GM18517 (cell line): ENCODE measurements around the gene DOCK2.
"Not testable (repeated sequence)": the region's sequence is repeated elsewhere in the genome, so short reads cannot be mapped to it uniquely, and the experiment has no call there.

ENCODE experiments used
- ATAC-seq: cut with Tn5 transposase; IDR thresholded peaks from one replicate; pipeline ENCODE4 v1.9.1; 2021; ENCODE audit warnings: mild to moderate bottlenecking, moderate library complexity; ENCODE audit not compliant: unreplicated experiment

The DOCK2 gene

DNA sequence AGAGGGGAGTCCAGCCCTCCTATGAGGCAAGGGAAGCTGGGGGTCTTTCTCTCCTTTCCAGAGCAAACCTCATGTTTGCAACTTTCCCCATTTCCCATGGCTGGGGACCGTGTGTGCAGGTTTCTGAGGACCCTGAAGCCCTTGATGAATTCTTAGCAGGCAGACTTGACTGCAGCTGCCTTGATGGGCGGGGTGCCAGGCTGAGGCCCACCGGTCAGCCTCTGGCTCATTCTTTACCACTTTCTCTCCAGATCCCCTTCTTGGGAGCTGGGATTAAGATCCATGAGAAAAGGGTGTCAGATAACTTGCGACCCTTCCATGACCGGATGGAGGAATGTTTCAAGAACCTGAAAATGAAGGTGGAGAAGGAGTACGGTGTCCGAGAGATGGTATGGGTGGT lies 438.6 kb downstream of the DOCK2 start:
- no peak for ATAC-seq

DNA sequence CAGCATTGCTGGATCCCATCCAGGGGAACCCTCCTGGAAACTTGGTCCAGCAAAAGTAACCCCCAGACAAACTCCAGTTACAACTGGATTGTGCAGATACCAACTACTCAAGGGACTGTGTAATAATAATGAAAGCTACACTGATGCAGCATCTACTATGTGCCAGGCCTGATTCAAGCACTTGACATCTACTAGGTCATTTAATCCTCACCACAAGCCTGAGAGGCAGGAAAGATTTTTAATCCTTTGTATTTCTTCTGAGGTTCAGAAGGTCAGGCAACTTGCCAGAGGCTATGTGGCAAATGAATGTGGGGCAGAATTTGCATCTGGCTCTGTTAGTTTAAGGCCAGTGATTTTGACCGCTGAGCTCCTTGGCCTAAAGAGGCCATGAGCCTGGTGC lies 439.1 kb downstream of the DOCK2 start:
- no peak for ATAC-seq

DNA sequence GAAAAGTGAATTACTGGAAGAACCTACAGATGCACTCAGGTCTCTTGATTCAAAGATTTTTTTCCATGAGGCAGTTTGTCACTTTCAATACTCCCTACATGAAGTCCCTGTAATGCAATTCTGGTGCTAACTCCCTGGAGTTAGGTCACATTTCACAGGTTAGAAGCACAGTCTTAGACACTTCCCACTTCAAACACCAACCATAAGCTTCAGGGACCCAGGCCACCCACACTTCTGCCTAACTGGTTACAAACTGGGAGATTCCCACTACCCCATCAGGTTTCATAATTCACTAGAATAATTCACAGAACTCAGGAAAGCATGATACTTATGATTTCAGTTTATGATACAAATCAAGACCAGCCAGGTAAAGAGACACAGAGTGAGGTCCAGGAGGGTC lies 439.7 kb downstream of the DOCK2 start:
- ATAC-seq: no peak

DNA sequence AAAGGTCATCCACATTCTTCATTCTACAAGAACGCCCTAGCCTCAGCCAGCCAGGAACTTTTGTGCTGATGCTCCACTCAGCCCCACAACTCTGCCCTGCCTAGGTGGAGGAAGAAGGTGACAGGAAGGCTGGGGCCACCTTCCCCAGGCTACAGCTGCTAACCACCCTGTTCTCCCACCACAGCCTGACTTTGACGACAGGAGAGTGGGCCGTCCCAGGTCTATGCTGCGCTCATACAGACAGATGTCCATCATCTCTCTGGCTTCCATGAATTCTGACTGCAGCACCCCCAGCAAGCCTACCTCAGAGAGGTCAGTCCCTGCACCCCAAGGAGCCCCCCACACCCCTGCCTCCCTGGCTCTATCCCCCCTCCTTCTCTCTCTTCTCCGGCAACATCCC lies 440.5 kb downstream of the DOCK2 start:
- ATAC-seq: no peak

DNA sequence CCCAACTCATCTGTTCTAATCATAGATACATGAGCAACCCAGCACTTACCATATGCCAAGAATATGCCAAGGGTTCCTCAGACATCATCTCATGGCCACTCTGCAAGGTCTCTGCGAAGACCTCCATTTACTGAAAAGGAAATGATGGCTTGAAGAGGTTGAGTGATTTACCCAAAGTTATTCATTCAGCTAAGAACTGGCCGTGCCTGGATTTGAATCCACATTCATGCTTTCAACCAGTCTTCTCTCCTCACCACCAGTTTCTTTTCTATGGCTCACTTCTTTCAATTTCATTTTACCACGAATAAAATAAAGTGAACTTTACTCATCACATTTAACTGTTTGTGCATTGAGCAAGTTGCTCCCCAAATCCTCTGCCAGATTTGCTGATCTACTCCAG lies 441.4 kb downstream of the DOCK2 start:
- no peak for ATAC-seq

DNA sequence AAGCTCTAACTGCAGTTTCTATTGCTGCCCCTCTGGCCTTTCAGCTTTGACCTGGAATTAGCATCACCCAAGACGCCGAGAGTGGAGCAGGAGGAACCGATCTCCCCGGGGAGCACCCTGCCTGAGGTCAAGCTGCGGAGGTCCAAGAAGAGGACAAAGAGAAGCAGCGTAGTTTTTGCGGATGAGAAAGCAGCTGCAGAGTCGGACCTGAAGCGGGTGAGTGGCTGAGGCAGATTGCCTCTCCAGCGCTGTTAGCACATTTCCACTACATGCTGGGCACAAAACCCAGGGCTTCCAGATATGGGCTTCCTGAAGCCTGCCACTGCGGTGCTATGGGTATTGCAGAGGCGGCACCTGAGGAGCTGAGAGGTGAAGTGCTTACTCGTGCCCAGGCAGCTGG lies 441.9 kb downstream of the DOCK2 start:
- ATAC-seq: no peak

DNA sequence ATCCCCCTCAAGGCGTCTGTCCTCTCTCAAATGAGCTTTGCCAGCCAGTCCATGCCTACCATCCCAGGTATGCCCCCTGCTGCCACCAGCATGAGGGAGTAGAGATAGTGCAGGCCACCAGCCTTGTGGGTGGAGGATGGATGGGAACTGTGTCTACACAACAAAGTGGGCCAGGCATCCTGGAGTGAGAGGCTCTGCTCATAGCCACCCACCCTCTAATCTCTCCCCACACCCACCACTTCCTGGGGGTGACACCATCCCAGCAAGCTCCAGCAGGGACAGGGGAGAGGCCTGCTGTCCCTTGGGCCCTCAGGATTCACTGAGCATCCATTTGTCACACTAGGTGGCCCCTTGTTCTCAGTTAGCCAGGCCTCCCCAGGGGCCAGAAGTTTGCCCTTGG lies 443.1 kb downstream of the DOCK2 start:
- ATAC-seq: no peak

DNA sequence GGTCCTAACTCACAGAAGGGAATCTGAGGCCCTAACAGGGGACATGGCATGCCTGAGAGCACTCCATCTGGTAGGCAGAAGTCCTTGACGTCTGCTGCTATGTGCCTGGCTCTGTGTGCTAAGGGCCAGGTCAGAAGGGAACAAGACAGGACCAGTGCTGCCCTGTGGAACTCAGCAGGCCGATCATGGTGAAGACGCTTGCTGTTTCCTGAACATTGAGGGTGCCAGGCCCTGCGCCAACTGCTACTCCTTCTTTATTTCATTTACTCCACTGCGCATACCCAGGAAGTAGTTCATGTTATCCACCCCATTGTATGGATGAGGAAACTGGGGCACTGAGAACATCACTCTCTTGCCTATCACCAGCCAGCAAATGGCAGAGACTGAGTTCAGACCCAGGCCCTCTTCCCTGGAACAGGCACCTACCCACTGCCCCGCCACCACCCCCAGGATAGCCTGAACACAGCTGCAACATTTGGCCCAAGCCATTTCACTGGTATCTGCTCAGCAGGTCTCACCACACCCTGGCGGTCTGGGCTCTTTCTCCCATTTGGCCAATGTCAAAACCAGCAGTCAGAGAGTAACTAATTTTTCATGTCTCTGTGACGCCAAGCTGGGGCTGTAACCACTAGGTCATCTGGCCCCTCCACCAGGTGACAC lies 443.8 kb downstream of the DOCK2 start:
- ATAC-seq: no peak

DNA sequence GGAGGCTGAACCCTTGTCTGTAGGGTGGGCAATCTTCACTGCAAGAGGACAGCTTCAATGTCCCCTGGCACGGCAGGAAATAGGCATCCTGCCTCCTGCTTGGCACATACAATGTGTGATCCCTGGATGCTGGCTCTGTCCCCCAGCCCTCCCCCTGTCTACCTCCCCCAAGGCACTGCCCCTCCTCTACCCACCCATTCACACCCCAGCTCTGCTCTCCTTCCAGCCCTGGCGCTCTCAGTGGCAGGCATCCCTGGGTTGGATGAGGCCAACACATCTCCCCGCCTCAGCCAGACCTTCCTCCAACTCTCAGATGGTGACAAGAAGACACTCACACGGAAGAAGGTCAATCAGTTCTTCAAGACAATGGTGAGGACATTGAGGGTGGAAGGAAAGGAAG lies 444.5 kb downstream of the DOCK2 start:
- no peak for ATAC-seq

DNA sequence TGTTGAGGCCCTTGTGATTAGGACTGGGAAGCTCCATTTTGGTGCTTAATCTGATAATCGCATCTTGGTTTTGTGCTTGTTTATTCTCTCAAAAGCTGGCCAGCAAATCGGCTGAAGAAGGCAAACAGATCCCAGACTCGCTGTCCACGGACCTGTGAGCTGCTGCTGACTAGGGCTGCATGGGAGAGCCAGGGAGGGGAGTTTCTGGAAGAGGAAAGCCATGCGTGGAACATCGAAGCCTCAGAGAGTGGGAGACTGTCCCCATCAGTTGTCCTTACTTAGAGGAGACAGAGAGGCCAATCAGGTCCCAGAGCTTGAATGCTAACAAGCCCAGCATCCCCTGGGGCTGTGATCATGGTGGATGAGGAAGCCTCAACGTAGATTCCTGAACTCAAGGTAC lies 445.6 kb downstream of the DOCK2 start:
- ATAC-seq: no peak

DNA sequence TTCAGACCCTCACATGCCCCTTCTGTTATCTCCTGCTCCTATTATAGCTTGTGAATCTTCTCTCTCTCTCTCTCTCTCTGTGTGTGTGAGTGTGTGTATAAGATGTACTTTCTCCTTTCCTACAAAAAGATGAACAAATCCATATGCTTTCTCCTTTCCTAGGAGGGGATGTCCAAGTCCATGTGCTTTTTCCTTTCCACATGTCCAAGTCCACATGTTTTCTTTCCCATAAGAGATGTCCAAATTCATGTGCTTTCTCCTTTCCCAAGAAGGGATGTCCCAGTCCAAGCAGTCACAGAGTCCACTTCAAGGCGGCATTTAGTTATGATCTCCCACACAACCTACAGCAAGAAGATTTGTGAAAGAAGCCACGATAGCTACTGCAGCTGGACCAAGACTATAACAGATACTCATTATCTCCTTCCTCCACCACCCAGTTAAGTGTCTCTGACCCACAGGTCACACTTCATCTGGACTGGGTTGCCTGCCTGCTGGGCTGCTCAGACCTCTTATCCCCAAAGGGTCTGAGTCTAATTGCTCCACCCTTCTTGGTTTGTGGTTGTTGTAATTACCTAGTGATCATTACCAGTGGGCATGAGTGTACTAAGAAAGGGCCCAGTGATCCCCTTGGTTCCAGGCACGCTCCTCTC lies 450.2 kb downstream of the DOCK2 start:
- ATAC-seq: no peak

DNA sequence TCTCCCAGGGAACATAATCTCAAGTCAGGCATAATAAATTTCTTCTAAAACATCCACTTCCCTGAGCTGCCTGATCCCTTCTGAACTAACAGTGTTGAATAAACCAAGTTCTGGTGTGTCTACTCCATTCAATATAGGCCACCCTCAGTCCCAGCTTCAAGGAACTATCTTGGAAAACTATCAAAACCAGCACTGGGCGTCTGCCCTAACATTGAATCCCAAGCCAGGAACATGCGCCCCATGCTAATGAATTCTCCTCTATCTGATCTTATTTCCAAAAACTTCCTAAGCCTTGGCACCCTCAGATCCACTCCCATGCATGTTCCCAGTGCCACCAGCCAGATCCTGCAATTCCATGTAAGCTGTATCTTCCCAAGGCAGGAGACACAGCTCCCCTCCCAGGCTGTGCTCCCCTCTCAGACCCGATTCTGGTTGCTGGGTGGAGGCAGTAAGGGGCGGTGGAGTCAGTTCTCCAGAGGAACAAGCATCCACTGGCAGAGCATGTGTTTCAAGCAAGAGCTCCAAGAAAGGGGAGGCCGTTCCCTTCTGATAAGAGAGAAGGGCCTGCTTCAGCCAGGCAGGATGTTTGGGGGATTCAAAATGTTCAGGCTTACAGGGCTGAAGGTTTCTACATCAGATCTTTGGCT lies 455.5 kb downstream of the DOCK2 start:
- ATAC-seq: no peak

DNA sequence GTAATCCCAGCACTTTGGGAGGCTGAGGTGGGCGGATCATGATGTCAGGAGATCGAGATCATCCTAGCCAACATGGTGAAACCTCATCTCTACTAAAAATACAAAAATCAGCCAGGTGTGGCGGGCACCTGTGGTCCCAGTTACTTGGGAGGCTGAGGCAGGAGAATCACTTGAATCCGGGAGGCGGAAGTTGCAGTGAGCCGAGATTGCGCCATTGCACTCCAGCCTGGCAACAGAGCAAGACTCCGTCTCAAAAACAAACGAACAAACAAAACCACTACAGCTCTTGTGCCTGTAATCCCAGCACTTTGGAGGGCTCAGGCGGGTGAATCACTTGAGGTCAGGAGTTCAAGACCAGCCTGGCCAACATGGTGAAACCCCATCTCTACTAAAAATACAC lies 457.3 kb downstream of the DOCK2 start:
- not testable (repeated sequence) for ATAC-seq

DNA sequence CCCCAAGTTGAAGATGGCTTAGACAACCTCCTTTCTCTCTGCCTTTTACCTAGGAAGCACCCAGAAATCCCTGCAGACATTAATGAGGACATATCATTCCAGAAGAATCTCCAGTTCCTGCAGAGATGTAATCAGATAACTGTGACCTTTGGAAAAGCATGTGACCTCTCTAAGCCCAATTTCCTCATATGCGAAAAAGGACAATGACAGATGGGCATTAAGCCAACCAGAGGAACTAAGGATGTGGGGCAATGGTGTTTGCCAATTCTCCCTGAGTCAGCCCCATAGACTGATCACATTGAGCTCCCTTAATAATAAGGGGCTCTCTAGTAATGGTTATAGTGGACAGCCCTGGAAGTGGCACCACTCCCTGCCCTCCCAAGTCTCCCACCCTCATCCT lies 458.6 kb downstream of the DOCK2 start:
- no peak for ATAC-seq

DNA sequence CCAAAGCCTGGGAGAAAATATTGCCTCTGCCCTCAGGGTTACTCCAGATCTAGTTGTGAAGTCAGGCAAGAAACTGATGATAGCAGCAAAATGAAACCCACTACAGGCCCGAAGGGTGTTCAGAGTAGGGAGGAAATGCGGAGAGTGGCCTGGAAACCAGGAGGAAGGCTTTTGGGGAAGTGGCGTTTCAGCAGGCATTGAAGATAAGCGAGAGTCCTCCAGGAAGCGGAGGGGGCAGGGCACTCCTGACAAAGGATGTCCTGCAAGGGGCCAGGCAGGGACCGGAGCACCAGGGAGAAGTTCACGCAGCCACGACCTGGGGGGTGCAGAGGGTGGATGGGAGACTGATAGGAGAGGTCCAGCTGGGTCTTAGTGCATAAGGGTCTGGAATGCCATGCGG lies 460.9 kb downstream of the DOCK2 start:
- no peak for ATAC-seq

DNA sequence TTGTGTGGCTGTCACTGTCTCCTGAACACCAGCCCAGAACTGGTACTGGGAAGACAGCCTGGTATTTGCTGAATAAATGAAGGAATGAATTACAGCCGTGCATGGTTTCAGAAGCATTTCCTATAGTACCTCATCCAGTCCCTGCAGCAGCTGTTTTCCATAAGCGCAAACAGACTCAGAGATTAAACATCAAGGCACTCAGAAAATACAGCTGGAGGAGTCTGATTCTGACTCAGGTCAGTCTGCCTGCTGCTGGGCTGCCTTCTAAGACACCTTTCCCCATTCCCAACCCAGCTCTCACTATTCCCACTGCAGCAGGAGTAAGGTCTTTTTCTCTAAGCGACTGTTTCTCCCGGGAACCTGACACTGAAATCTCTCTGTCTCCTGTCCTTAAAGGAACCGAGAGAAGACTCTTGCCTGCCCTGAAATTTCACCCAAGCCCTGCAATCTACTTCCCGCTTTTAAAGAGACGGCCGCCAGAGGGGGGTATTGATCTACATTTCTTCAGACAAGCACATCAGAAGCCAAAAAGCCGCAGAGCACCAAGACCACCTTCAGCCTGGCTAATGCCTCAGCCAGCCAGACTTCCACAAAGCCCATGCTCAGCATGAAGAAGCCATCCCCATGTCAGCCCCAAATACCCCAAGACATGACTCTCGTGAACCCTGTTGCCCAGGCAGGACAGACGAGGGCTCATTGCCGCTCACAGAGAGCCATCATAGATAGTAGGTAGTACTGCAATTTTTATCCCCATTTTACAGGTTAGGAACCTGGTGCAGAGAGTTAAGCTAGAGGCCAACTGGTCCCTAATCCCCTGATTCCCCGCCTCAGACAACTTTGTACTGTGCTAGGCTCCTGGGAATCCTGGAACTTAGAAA lies 463.2 kb downstream of the DOCK2 start:
- ATAC-seq: no peak

DNA sequence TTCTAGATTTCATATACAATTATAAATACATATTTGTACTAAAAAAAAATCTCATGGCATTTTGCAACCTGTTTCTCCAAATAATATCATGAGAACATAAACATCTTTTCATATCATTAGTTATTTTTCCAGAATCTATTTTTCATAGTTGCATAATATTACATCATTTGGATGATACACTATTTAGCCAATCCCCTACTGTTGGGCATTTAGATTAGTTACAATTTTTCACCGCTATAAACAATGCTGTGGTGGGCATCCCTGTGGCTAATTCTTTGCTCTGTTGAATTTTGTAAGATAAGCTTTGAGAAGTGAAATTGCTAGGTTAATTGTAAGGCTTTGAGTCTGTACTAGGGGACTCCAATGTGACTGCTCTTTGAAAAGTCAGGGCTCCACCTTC lies 466.4 kb downstream of the DOCK2 start:
- no peak for ATAC-seq

DNA sequence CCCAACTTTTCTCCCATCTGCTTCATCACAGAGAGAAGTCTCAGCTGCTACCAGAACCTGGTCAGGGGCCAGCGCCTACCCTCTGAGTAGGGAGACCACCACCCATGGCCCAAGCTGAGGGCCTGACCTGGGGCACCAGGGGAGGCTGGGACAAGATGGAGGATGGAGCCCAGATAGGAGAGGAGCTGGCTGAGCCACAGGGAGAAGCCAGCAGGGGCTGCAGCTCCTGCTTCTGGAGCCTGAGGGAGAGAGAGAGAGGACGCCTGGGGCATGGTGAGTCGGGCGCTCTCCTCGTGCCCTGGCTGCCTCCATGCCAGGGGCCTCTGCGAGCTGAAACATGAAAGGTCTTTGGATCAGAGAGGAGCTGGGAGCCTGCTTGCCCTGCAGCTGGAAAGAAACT lies 467.2 kb downstream of the DOCK2 start:
- ATAC-seq: no peak

DNA sequence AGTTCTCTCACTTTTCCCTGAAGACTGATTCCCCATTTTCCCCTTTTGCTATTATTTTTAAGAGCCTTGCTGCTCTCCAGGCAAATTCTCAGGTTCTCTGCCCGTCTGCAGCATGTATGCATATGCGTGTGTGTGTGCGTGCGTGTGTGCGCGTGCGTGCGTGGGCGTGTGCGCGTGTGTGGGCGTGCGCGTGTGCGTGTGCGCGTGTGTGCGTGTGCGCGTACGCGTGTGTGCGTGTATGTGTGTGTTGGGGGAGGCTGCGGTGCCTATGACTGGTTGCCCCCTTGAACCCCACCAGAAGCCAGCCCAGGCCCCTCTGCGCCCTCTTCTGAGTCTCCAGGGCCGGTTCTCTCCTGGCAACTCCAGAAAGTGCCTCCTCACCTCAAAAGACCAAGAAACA lies 467.6 kb downstream of the DOCK2 start:
- ATAC-seq: no peak

DNA sequence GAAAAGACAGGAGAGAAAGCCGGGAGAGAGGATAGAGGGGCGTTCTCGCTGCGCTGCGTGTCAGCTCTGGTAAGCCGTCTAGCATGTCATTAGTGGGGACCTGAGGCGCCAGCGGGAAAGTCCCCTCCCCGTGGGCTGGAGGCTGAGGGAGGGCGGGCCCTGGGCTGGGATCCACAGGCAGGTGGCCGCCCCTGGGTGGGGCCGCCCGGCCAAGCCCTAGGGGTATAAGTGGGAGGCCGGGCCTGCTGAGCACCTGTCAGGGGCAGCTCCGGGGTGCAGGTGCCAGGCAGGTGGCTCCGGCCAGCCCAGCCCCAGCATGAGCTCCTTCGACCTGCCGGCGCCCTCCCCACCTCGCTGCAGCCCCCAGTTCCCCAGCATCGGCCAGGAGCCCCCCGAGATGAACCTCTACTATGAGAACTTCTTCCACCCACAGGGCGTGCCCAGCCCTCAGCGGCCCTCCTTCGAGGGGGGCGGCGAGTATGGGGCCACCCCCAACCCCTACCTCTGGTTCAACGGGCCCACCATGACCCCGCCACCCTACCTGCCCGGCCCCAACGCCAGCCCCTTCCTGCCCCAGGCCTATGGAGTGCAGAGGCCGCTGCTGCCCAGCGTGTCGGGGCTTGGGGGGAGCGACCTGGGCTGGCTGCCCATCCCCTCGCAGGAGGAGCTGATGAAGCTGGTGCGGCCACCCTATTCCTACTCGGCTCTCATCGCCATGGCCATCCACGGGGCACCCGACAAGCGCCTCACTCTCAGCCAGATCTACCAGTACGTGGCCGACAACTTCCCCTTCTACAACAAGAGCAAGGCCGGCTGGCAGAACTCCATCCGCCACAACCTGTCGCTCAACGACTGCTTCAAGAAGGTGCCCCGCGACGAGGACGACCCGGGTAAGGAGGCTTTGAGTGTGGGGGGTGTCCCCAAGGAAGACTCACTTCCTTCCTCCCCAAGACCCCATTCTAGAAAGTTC lies 468.9 kb downstream of the DOCK2 start, which contains the start of gene FOXI1:
TSS of gene FOXI1 (plus strand) at position 256 of the 970 bp plus-strand sequence. CDS start at position 317, 61 bp downstream.
- no peak for ATAC-seq
